Activated CD8-positive, alpha-beta memory T cell treated with anti-CD3 and anti-CD28 coated beads, Interleukin-2, amount 50 U/mL, for 1 hour (primary cell): ENCODE results near the gene KIAA0040.

Experiments
- DNase-seq: peaks from one replicate; pipeline ENCODE4 v3.0.0-alpha.2; 2020; ENCODE audit errors: extremely low read depth

The KIAA0040 gene

GRCh38 chr1:175200678-175201521, 8.3 kb upstream of the KIAA0040 start:
- no peak for DNase-seq

- no peak for DNase-seq
Measured at GRCh38 chr1:175198332-175198731, 5.8 kb upstream of the KIAA0040 start.

- no peak for DNase-seq
Measured at GRCh38 chr1:175197531-175197930, 5.0 kb upstream of the KIAA0040 start.

GRCh38 chr1:175195798-175196197, 3.2 kb upstream of the KIAA0040 start:
- DNase-seq = no peak

- no peak for DNase-seq
Measured at GRCh38 chr1:175195281-175195680, 2.7 kb upstream of the KIAA0040 start.

- no peak for DNase-seq
Measured at GRCh38 chr1:175193527-175193910, 943 bp upstream of the KIAA0040 start.

- no peak for DNase-seq
Measured at GRCh38 chr1:175192111-175192629, 406 bp downstream of the KIAA0040 start.

- DNase-seq = no peak
Measured at GRCh38 chr1:175191659-175192058, 917 bp downstream of the KIAA0040 start.

- no peak for DNase-seq
Measured at GRCh38 chr1:175188936-175189335, 3.6 kb downstream of the KIAA0040 start.

- no peak for DNase-seq
Measured at GRCh38 chr1:175186433-175187160, 6.0 kb downstream of the KIAA0040 start.

- no peak for DNase-seq
Measured at GRCh38 chr1:175185903-175186302, 6.7 kb downstream of the KIAA0040 start.

GRCh38 chr1:175183586-175183985, 9.0 kb downstream of the KIAA0040 start:
- DNase-seq = no peak

GRCh38 chr1:175182201-175182746, 10.3 kb downstream of the KIAA0040 start:
- no peak for DNase-seq

GRCh38 chr1:175179837-175180590, 12.6 kb downstream of the KIAA0040 start:
- DNase-seq = no peak

GRCh38 chr1:175178456-175178855, 14.1 kb downstream of the KIAA0040 start:
- no peak for DNase-seq

GRCh38 chr1:175178056-175178455, 14.5 kb downstream of the KIAA0040 start:
- DNase-seq = no peak

- no peak for DNase-seq
Measured at GRCh38 chr1:175176246-175176645, 16.3 kb downstream of the KIAA0040 start.

- DNase-seq = no peak
Measured at GRCh38 chr1:175174309-175175102, 18.1 kb downstream of the KIAA0040 start.

GRCh38 chr1:175173531-175173930, 19.0 kb downstream of the KIAA0040 start:
- no peak for DNase-seq

GRCh38 chr1:175172503-175172902, 20.1 kb downstream of the KIAA0040 start:
- DNase-seq = no peak
